ENCODE measurements around the gene ZAR1L. TPM values are rescaled to one million over a fixed set of nuclear protein-coding genes. Genes with fewer than 3 reads are reported as not detected.

Gene ZAR1L
- total RNA-seq, 1 experiment from 2014 or later = not detected

DNA sequence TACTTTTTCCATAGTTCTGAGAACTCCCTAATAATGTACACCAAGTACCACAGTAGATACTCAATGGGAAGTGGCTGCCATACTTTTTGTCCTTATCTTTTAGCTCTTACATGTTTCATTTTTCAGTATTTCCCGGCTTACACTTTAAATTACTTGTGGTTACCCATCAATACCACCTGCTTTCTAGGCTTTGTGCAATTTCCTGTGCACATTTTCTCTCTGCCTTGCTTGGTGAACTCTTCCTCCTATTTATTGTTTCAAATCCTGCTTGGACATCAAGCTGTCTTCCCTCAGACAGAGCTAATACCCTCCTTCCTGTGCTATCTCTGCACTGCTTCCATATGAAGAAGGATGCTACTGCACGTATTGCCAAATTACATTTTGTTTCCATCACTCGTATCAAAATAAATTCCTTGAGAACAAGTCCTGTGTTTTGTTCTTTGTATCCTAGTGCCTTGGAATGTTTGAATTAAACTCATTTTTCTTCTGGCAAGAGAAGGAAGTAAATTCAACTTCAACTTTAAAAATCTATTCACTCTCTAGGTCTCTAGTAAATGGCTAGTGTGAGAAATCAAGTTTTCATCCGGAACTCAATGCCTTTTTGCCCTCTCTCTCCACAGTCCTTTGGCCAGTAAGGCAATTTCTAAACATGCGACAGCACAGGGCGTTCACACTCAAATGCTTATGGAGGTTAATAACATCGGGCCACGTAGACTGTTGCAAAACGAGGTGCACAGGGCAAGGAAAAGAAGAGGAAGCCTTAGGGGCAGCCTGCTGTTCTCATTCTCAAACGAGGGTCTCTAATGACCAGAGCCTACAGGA, 5.6 kb downstream of the ZAR1L start:
- Mint-ChIP-seq H3K36me3 (ENCODE audit: insufficient read depth in 1 of 3, low read depth in 3 of 3) (no peaks in the 10 kb centered on the region), H3K4me3 (no peak overlapping the region), H3K4me1 (peaks cover 1 to 6% of the 10 kb centered on the region in 2 experiments; a peak in 3 of 4 replicates), H3K27me3 (ENCODE audit: low read depth) (no peaks in the 10 kb centered on the region), H3K9me3 (no peaks in the 10 kb centered on the region), H3K27ac (no peak overlapping the region)
- H2BK5ac ChIP-seq (ENCODE audit: insufficient read length, low read length) = no peak overlapping the region
- H2BK12ac ChIP-seq (ENCODE audit: insufficient read length, low read depth, low read length) = no peak overlapping the region
- H4K8ac ChIP-seq (replicated peaks; ENCODE audit: insufficient read length, low read depth, low read length) = no peak overlapping the region
- no peak overlapping the region for H2BK120ac ChIP-seq (ENCODE audit: low read depth, low read length, poor library complexity, severe bottlenecking)
- no peak overlapping the region for H3K4ac ChIP-seq (ENCODE audit: low read depth, low read length)
- no peaks in the 10 kb centered on the region for H3K79me1 ChIP-seq (ENCODE audit: insufficient read depth, low read depth, low read length, poor library complexity, severe bottlenecking)
- TF ChIP-seq CTCF (conservative IDR thresholded peaks at IDR 0.05) = no peak
- no peaks in the 10 kb centered on the region for H3K4me1 ChIP-seq (ENCODE audit: insufficient read depth, low read length)
- H3K27me3 ChIP-seq (ENCODE audit: insufficient read depth, low read length) = no peaks in the 10 kb centered on the region
- H3K79me2 ChIP-seq (ENCODE audit: insufficient read depth, low read length) = no peaks in the 10 kb centered on the region
- WGBS (ENCODE audit: extremely low coverage, insufficient read length, low lambda C conversion rate) = no CpG with 5 or more reads among the region's 10 CpGs
- no peak overlapping the region for H2AK5ac ChIP-seq (ENCODE audit: insufficient read length, low read length)
- no peak for DNase-seq
- H2BK20ac ChIP-seq (ENCODE audit: low read depth, low read length, poor library complexity, severe bottlenecking) = no peak overlapping the region
- no peaks in the 10 kb centered on the region for H3K23me2 ChIP-seq (ENCODE audit: insufficient read length, low read depth, low read length, poor library complexity, severe bottlenecking)
- no peak overlapping the region for H4K5ac ChIP-seq (ENCODE audit: insufficient read length, low read depth, low read length)
- no peak overlapping the region for H3K27ac ChIP-seq (ENCODE audit: insufficient read length, low read depth, low read length)
- no peak overlapping the region for H3K56ac ChIP-seq (ENCODE audit: insufficient read length, low read depth, low read length)
- H2BK15ac ChIP-seq (ENCODE audit: low read depth, low read length) = no peak overlapping the region
- no peak overlapping the region for H3T11ph ChIP-seq (ENCODE audit: low read length)
- no peak overlapping the region for H3K9ac ChIP-seq (ENCODE audit: extremely low read depth, insufficient read length, low read length)
- H3K18ac ChIP-seq (ENCODE audit: insufficient read length, low read depth, low read length) = no peak overlapping the region
- no peak overlapping the region for H3K23ac ChIP-seq (ENCODE audit: insufficient read length, low read depth, low read length)
- H4K20me1 ChIP-seq (ENCODE audit: control insufficient read depth, insufficient read depth, insufficient read length) = no peaks in the 10 kb centered on the region
- H4K91ac ChIP-seq (ENCODE audit: insufficient read length, low read depth, low read length) = no peak overlapping the region
- H2AFZ ChIP-seq (ENCODE audit: low read length) = no peak overlapping the region
- no peak overlapping the region for H3K4me2 ChIP-seq (ENCODE audit: insufficient read depth, insufficient read length, low read length)
- H3K9me3 ChIP-seq (ENCODE audit: control insufficient read depth, low read depth, low read length) = no peaks in the 10 kb centered on the region
- H3K14ac ChIP-seq (ENCODE audit: insufficient read depth, low read length) = no peak overlapping the region
